ENCODE data around the gene MYH7. TPM values are rescaled to one million over a fixed set of nuclear protein-coding genes. Genes with fewer than 3 reads are reported as not detected.

The MYH7 gene
- total and polyA plus RNA-seq, 2 donors (not counting 1 experiment from before 2014, with no cell fraction given) = not detected

GRCh38 chr14:23385244-23385641 lies 50.2 kb downstream of the MYH7 start:
- Histone ChIP-seq H3K79me2 (ENCODE audit: control insufficient read depth, insufficient read depth, low read length) (no peaks in the 10 kb centered on the region), H3K9me3 (ENCODE audit: control insufficient read depth, insufficient read depth, low read depth, low read length) (no peaks in the 10 kb centered on the region), H3K4me2 (ENCODE audit: extremely low read depth, insufficient read depth, low read length) (no peak overlapping the region), H3K27ac (ENCODE audit: insufficient read depth, low read length) (no peak overlapping the region), H3K36me3 (ENCODE audit: control insufficient read depth, insufficient read depth, low read length) (no peaks in the 10 kb centered on the region), H3K9ac (ENCODE audit: insufficient read depth, low read length) (no peak overlapping the region), H4K20me1 (ENCODE audit: control insufficient read depth, extremely low read depth, insufficient read depth, low read length) (no peaks in the 10 kb centered on the region), H3K4me3 (replicated peaks in 1 of 4; ENCODE audit: control extremely low read depth in 1 of 4, insufficient read depth in 1 of 4, low read depth in 3 of 4, low read length in 4 of 4) (no peak overlapping the region), H3K27me3 (ENCODE audit: control insufficient read depth, insufficient read depth, low read length) (no peaks in the 10 kb centered on the region), H2AFZ (ENCODE audit: low read length) (no peak overlapping the region), H3K4me1 (ENCODE audit: control insufficient read depth, extremely low read depth, insufficient read depth, low read length) (no peaks in the 10 kb centered on the region)
- no peak for DNase-seq (ENCODE audit: low read depth in 2 of 2)
- TF ChIP-seq EZH2 (IDR thresholded peaks at IDR 0.05; ENCODE audit: low read length, missing control alignments) (no peak), CTCF (conservative IDR thresholded peaks at IDR 0.05 in 1 of 2, IDR thresholded peaks at IDR 0.05 in 1 of 2; ENCODE audit: low read depth in 1 of 2, low read length in 2 of 2) (no peak)

GRCh38 chr14:23384364-23385080 lies 50.9 kb downstream of the MYH7 start:
- no peak overlapping the region for H3K27ac ChIP-seq (ENCODE audit: insufficient read depth, low read length)
- no peaks in the 10 kb centered on the region for H3K36me3 ChIP-seq (ENCODE audit: control insufficient read depth, insufficient read depth, low read length)
- H3K4me2 ChIP-seq (ENCODE audit: extremely low read depth, insufficient read depth, low read length) = no peak overlapping the region
- no peak overlapping the region for H2AFZ ChIP-seq (ENCODE audit: low read length)
- no peaks in the 10 kb centered on the region for H3K27me3 ChIP-seq (ENCODE audit: control insufficient read depth, insufficient read depth, low read length)
- no peaks in the 10 kb centered on the region for H3K9me3 ChIP-seq (ENCODE audit: control insufficient read depth, insufficient read depth, low read depth, low read length)
- no peaks in the 10 kb centered on the region for H4K20me1 ChIP-seq (ENCODE audit: control insufficient read depth, extremely low read depth, insufficient read depth, low read length)
- H3K79me2 ChIP-seq (ENCODE audit: control insufficient read depth, insufficient read depth, low read length) = no peaks in the 10 kb centered on the region
- H3K4me3 ChIP-seq (replicated peaks in 1 of 4; ENCODE audit: control extremely low read depth in 1 of 4, insufficient read depth in 1 of 4, low read depth in 3 of 4, low read length in 4 of 4) = no peak overlapping the region
- no peaks in the 10 kb centered on the region for H3K4me1 ChIP-seq (ENCODE audit: control insufficient read depth, extremely low read depth, insufficient read depth, low read length)
- H3K9ac ChIP-seq (ENCODE audit: insufficient read depth, low read length) = no peak overlapping the region
- TF ChIP-seq EZH2 (IDR thresholded peaks at IDR 0.05; ENCODE audit: low read length, missing control alignments) (no peak), CTCF (conservative IDR thresholded peaks at IDR 0.05 in 1 of 2, IDR thresholded peaks at IDR 0.05 in 1 of 2; ENCODE audit: low read depth in 1 of 2, low read length in 2 of 2) (no peak)
- no peak for DNase-seq (ENCODE audit: low read depth in 2 of 2)

- no peak for DNase-seq (ENCODE audit: low read depth in 2 of 2)
- no peak overlapping the region for H3K4me3 ChIP-seq (replicated peaks in 1 of 4; ENCODE audit: control extremely low read depth in 1 of 4, insufficient read depth in 1 of 4, low read depth in 3 of 4, low read length in 4 of 4)
- no peaks in the 10 kb centered on the region for H3K27me3 ChIP-seq (ENCODE audit: control insufficient read depth, insufficient read depth, low read length)
- no peak overlapping the region for H3K4me2 ChIP-seq (ENCODE audit: extremely low read depth, insufficient read depth, low read length)
- H4K20me1 ChIP-seq (ENCODE audit: control insufficient read depth, extremely low read depth, insufficient read depth, low read length) = no peaks in the 10 kb centered on the region
- TF ChIP-seq EZH2 (IDR thresholded peaks at IDR 0.05; ENCODE audit: low read length, missing control alignments) (no peak), CTCF (conservative IDR thresholded peaks at IDR 0.05 in 1 of 2, IDR thresholded peaks at IDR 0.05 in 1 of 2; ENCODE audit: low read depth in 1 of 2, low read length in 2 of 2) (no peak)
- no peaks in the 10 kb centered on the region for H3K9me3 ChIP-seq (ENCODE audit: control insufficient read depth, insufficient read depth, low read depth, low read length)
- H3K9ac ChIP-seq (ENCODE audit: insufficient read depth, low read length) = no peak overlapping the region
- no peak overlapping the region for H3K27ac ChIP-seq (ENCODE audit: insufficient read depth, low read length)
- H3K79me2 ChIP-seq (ENCODE audit: control insufficient read depth, insufficient read depth, low read length) = no peaks in the 10 kb centered on the region
- H2AFZ ChIP-seq (ENCODE audit: low read length) = no peak overlapping the region
- H3K4me1 ChIP-seq (ENCODE audit: control insufficient read depth, extremely low read depth, insufficient read depth, low read length) = no peaks in the 10 kb centered on the region
- H3K36me3 ChIP-seq (ENCODE audit: control insufficient read depth, insufficient read depth, low read length) = no peaks in the 10 kb centered on the region
These were observed 52.6 kb downstream of the MYH7 start for GRCh38 chr14:23382731-23383440.
